ENCODE data around the gene SORBS1. TPM values are rescaled to one million over a fixed set of nuclear protein-coding genes. Genes with fewer than 3 reads are reported as not detected.

The SORBS1 gene
- total RNA-seq, 1 experiment from 2014 or later, result 1.4 TPM

DNA sequence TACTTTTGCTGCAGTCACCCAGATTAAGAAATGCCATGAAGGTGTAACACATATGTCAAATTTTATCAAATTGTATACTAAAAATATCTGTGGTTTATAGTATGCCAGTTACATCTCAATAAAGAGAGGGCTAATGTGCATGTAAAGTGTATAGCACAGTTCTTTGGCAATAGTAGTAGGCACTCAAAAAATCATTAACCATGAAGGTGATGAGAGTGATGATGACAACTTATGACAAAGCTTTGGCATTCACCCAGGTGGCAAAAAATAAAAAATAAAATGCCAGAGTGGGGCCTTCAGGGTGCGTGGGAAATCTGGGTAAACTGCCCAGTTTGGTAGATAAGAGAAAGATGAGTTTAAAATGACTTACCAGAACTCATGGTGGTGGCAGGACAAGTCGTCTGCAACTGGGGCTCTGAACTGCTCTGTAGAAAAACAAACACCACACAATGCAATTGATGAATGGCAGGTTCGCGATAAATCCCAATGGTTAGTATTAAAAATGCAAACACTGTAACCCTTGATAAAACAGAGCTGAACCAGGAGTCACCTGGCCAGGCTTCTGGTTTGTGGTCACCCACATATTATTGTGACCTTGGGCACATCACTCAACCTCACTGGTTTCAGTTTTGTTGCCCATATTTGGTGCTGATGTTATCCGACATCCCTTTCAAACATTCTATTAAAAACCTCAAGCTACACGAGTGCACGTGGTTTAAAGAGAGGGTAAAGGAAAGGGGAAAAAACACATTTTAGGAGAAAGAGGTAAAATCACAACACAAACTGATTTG is 120.2 kb downstream of the SORBS1 start:
- DNase-seq (ENCODE audit: low read depth), result peak; percentile 34

DNA sequence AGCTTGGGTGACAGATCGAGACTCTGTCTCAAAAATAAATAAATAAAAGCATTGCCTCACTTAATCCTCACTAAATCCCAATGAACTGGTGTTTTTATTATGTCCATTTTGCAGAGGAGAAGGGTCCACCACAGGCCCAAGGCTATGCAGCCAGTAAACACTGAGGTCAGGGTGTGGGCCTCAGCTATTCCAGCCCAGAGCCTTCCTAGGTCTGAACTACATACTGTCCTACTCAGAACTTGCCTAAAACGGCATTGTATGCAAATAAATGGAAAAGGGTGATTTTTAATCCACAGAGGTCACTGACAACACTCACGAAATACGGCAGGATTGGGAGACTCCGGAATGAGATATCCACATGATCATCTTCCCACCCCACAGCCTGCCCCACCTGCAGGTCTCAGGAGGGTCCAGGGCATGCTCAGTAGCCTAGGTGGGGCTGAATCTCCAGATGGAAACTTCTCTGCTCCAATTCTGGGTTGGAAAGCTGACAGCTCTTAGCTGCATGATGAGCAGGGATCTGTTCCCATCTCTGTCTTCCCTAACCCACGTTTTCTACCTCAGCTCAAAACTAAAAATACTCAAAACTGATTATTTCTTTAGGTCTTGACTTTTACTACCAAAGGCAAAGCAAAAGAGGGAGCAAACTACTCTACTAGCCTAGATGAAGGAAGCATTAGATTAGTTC is 121.0 kb downstream of the SORBS1 start:
- DNase-seq (ENCODE audit: low read depth), result no peak

DNA sequence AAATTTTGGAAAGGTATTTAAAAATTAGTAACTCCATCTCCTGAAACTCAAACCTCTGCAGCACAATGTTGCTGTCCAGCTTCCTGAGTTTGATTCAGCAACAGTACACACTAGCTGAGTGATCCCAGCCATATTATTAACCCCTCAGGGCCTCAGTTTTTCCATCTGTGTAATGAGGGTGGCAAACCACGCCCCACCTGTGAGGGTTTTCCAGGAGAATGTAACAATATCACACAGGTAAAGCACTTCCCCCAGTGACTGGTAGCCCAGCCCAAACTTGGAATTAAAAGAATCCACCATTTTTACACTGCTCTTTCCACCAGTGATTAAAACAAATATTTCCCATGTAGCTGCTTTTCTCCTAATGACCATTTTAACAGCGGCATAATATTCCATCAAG is 122.4 kb downstream of the SORBS1 start:
- DNase-seq (ENCODE audit: low read depth), result no peak

DNA sequence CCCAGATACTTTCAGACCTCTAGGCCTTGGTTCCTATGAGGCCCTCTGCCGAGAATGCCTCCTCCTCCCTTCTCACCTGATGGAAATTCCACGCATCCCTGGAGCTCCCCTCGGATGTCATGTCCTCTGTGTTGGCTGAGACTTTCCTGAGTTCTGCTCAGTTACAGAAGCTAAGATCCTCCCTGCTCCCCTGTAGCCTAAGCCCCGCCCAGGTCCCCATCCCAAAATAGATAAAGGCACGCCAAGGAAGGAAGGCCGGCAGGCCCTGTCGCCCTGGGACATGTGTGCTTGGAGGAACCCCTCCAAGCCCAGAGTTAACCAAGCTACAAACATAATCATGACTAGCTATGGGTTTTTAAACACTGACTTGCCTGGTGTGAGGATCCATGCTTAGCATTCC is 123.5 kb downstream of the SORBS1 start:
- DNase-seq (ENCODE audit: low read depth), result no peak

DNA sequence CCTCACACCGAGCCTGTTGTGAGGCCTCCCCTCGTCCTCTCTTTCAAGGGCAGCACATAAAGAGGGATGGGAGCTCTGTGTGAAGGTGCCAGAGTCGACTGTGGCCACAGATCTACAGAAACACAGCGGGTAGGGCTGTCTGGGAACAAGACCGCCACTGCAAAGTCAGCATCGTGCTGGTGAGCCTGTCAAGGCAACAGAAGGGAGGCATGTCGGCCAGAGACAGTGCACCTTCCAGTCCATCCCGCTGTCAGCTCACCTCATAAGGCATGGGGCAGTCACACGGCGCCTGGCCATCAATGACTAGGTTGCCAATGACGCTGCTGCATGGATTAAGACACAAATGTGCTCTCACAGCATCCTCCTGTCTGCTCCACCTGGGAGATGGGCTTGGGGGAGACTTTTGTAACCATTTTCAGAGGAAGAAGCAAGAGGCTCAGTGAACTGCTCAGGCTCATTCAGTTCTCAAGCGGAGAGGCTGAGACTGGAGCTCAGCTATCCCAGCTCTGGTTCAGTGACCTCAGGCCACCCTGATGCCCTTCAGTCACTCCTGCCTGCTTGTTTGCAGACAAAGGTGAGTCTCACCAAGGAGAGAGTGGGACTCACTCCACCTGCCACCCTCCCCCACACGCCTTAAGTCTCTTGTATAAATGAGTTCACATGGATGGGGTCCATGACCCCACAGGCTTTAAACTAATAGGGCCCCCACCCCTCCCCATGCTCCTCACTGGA is 125.5 kb downstream of the SORBS1 start:
- no peak for DNase-seq (ENCODE audit: low read depth)

DNA sequence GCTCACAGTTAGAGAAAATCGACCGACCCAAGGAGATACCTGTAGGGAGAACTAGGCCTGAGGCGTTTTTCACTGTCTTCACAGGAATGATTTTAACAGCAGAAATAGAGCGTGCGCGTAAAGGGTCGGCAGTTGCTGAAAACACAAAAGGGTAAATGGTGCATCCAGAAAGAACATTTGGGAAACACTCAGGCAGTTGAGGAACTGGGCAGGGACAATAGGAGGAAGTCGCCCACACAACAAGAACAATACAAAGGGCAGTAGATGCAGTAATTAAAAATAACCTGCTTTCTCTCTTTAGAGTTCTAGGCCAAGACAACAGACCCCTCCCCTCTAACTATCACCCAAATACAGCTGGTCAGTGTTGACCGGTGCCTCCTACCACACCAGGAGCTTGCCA is 126.6 kb downstream of the SORBS1 start:
- DNase-seq (ENCODE audit: low read depth), result no peak

DNA sequence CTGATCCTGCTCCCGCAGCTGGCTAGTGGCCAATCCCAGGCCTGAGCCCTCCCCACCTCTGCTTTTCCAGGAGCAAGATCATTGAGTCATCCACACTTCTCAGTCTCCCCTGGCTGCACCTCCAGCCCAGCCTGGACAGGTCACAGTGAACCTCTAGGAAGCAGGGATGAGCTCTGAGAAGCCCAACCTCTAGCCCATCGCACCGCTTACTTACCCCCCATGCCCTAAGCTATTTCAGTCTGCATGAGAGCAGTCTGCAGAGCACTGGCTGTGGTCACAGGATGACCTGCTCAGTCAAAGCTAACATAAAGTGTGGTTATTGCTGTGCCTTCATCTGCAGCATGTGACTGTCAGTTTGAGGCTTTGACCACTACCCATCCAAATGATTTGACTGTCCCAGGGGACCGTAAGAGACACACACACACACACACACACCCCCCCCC is 129.2 kb downstream of the SORBS1 start:
- DNase-seq (ENCODE audit: low read depth), result no peak

DNA sequence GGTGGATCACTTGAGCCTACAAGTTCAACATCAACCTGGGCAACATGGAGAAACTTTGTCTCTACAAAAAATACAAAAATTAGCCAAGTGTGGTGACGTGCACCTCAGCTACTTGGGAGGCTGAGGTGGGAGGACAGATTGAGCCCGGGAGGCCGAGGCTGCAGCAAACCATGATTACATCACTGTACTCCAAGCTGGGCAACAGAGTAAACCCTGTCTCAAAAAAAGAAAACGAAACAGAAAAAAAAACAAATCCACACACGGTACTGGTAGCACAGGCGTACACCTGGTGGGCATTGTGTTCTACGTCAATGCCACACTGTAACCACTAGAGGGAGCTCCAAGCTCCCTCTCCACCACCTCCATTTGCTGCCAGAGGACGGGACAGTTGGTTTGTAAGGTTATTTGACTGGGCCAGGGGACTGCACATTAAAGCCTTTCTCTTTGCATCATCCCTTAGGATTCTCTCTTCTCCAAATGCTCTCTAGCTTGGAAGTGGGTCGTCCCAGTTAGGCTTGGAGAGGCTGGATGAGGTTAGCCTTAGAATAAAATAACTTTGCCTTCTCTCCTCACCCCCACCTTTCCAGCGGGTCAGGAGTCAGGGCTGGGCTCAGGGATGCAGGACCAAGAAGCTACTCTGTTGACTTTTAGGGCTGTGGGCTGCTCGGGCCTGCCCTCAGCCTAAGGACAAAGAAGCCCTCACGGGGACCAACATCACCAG is 130.8 kb downstream of the SORBS1 start:
- DNase-seq (ENCODE audit: low read depth), result peak; percentile 49

DNA sequence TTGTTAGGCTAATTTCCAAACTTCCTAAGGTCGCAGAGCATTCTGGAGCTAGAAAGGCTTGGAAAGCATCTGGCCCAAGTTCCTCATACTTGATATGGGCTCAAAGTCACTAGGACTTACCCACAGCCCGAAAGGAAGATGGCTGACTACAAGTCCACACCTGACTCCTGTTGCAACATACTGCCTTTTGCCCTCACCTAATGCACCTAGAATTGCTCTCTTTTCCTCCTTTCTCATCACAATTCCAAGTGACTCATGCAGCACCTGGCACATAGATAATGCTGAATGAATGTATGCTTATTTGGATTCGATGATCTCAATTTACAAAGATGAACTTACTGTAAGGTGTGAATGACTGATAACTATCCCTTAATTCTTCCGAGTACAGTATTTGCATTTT is 131.5 kb downstream of the SORBS1 start:
- DNase-seq (ENCODE audit: low read depth), result no peak

DNA sequence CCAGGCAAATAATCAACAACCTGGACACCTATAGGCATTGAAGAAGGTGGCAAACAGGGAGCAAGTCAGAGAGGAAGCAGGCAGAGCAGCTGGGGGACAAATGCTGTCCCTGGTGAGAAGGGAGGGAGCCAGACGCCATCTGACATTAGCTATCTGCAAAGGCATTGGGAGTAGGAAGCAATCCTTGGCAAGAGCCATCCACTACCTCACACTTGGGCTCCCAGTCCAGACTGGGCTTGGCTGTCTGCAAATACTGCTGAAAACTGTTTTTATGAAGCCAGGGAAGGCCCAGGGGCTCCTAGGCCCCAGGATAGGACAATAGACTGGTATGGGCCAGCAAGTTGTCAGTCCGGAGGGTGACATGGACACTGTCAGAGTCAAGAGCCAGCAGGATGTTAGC is 132.5 kb downstream of the SORBS1 start:
- no peak for DNase-seq (ENCODE audit: low read depth)

DNA sequence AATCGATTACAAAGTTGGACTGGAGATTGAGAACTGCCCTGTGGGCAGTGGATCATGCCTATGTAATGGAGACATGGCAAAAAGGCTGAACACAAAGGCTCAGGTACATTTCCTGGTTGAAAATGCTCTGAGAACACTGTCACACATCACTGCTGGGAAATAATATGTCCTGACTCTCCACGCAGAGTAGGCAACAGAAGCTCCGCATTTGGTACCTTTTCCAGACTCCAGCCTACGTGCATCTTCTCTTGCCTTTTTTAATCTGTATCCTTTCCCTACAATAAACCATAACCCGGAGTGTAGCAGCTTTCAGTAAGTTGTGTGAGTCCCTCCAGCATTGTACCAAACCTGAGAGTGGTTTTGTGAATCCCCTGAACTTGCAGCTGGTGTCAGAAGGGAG is 134.7 kb downstream of the SORBS1 start:
- no peak for DNase-seq (ENCODE audit: low read depth)

DNA sequence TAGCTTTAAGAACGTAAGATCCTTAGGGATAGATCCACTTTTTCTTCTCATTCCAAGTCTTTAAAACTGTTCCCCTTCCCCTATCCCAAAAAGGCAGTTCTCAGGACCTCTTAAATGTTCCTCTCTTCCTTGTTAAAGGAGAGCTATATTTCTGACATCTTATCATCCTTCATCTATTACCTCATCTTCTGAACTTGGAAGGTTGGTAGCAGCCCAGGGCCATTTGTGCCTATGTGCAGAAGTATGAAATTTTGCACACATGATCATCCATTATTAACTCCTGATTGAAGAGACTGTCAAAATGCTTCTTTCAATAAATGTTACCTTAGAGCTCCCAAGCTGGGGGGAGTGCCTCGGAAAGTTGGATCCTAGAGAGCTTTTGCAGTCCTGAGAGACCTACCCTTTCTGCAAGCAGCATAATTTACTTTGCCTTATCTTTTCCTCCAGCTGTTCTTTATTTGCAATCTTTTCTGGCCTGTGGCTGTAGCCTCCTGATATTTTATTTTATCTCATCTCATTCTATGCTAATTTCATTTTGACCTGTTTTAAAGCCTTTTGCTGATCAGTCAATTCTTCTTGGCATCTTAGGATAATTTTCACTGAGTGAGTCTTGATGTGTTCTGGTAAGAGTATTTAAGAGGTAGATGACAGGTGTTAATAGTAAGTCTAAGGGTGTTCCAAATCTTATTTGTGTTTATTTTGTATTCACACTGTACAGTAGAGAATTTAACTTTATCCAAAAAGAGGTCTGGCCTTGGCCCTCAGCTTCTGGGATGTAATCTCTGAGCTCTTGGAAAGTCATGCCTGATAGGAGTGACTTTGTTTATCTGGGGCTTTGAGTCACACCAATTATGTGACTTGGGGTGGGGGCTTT is 135.3 kb downstream of the SORBS1 start:
- no peak for DNase-seq (ENCODE audit: low read depth)

DNA sequence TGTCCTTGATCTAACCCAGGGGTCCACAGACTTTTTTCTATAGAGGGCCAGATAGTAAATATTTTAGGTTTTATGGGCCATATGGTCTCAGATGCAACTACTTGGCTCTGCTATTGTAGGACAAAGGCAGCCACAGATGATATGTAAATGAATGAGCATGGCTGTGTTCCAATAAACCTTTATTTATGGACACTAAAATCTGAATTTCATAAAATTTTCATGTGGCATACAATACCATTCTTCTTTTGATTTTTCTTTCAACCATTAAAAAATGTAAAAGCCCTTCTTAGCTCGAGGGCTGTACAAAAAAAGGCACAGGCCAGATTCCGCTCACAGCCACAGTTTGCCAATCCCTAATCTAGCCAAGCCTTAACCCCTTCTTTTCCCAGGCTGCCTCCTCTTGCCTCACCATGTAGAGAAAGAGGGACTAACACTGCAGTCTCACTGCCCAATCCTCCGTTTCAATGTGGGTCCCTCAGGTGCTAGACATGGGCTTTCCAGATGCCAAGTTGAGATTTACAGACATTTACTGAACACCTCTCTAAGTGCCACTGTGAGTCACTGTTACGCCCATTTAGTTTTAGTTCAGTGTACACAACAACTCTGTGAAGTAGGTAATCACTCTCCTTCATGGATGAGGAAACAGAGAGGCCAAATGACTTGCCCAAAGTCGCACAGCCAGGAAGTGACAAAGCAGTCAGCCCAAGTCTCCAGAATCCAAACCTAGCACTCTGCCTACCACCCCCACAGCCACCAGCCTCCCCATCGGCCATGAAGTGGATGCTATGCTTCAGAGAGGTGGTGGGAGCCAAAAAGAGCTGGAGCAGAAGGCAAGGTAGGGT is 137.8 kb downstream of the SORBS1 start:
- DNase-seq (ENCODE audit: low read depth), result no peak

DNA sequence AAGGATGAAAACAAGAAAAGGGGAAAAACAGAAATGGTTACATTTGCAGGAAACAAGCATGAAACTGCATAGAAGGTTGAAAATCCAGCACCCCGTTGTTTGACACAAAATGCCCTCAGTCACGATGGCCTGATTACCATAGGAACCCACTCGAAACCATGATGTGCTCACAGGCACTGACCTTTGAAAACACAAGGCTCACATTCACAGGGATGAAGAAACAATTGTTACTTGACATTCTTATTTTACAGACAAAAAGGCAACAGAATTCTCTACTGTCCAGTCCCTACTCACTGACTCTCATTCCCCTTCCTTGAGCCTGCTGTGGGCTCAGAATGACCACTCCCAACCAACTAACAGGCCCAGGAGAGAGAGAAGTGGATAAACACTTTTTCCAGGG is 138.9 kb downstream of the SORBS1 start:
- peak; percentile 14 for DNase-seq (ENCODE audit: low read depth)

DNA sequence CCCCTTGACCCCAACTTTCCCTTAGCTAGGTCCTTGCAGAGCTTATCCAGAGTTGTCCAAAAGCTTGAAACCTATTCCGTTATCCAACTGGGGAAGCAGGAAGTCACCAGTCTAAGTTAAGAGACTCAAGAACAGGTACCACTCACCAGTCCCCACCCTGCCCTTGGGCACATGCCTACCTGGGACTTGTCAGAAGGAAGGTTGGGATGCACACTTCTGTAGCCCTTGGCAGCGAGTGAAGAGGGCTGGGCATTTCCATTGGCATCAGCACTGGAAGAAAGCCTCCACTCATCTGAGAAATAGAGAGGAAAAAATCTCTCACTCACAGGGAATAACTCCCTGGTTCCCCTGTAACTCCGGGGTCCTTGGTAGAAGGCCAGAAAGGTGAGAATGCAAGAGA is 139.4 kb downstream of the SORBS1 start:
- no peak for DNase-seq (ENCODE audit: low read depth)

DNA sequence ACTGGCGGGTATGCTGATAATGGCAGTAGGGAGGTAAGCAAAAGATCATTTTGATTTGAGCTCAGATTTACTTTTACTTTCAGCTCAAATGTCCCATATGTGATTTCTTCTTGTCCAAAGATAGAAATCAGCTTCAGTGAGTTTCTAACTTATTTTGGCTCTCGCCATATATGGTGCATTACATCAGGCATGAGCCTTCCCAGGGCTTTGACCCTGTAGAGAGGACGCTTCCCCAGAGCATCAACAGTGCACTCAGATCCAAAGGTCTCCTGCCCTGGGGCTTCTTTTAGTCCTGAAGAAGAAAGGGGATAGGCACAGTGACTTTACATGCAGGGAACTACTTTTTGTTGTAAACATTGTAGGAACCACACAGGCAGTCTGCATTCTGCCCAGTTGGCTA is 141.8 kb downstream of the SORBS1 start:
- no peak for DNase-seq (ENCODE audit: low read depth)

DNA sequence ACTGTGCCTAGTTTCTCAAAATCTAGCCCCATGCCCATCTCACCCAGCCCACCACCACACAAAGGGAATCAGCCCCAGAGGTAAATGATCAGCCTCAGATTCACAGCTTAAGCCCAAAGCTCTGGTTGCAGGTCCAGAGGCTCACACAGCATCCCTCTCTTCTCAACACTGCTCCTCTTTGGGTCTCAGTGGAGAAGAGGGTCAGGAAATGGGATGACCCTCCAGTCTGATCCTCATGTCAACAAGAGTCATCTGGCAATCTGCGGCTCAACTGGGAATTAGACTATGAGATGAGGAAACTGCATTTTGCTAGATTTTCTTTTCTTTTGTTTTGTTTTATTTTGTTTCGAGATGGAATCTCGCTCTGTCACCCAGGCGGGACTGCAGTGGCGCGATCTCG is 144.2 kb downstream of the SORBS1 start:
- DNase-seq (ENCODE audit: low read depth), result no peak

DNA sequence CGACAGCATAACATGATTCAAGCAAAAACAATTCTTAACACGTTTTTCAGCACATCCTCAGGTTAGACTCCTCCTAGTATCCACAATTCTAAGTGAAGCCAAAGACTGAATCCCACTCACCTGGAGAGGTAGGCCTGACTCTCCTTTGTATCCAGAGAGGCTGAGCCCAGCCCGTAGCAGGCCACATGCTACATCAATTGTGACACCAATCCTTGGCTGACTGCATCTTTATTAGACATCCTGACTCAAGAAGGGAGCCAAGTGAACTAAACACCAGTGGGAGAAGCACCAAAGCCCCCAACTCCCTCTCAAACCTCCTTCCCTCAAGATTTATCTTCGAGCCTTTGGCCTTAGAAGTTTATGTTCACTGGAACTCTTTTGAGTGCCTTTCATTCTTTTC is 144.9 kb downstream of the SORBS1 start:
- no peak for DNase-seq (ENCODE audit: low read depth)

DNA sequence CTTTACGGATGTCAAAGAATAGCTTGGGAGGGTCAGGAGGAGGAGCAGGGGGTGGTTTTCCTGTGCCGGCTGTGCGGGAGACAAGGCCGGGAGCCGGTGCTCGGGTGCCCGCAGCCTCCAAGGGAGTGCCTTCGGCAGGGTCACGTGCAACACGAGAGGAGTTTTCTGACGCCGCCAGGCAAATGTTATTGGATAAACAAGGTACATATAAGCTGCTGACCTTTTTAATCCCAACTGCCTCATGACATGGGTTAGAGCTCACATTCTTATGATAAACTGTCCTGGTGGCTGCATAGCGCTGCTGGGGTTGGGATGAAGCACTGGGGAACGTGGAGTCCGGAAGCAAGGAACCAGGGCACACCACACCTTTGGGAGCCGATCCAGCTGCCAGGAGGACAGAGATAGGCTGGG is 145.5 kb downstream of the SORBS1 start:
- no peak for DNase-seq (ENCODE audit: low read depth)

DNA sequence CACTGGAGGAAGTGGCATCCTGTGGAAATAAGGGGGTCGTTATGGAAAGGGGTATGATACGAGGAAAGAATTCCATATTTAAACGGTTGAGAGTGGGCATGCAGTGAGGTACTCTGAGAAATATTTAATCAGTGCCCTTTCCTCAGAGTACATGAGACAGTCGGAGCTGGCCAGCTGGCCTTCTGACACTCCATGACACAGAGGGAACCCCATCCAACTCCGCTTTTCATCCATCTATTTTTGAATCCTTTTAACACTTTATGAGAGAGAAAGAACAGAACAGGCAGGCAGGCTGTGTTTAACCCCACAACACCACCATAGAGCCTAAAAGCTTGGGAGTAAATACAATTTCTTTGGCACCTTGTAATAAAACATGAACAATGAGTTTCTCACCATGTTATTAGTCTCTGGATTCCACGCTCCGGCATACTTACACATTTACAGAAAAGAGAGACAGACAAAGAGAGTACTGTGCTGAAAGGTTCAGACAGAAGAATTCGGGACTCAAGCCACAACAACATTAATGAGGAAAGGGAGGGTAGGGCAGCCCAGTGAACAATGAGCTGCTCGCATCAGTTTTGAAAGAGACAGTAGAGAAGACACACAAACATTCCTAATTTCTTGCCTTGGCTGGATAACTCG is 146.2 kb downstream of the SORBS1 start:
- no peak for DNase-seq (ENCODE audit: low read depth)
